ENCODE results near the gene BTN1A1.
A peak's percentile ranks its signal among the peaks of the same experiment; 100 is the strongest.
"Not testable (repeated sequence)": the region's sequence is repeated elsewhere in the genome, so short reads cannot be mapped to it uniquely, and the experiment has no call there.

The BTN1A1 gene, protein sequence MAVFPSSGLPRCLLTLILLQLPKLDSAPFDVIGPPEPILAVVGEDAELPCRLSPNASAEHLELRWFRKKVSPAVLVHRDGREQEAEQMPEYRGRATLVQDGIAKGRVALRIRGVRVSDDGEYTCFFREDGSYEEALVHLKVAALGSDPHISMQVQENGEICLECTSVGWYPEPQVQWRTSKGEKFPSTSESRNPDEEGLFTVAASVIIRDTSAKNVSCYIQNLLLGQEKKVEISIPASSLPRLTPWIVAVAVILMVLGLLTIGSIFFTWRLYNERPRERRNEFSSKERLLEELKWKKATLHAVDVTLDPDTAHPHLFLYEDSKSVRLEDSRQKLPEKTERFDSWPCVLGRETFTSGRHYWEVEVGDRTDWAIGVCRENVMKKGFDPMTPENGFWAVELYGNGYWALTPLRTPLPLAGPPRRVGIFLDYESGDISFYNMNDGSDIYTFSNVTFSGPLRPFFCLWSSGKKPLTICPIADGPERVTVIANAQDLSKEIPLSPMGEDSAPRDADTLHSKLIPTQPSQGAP

DNA sequence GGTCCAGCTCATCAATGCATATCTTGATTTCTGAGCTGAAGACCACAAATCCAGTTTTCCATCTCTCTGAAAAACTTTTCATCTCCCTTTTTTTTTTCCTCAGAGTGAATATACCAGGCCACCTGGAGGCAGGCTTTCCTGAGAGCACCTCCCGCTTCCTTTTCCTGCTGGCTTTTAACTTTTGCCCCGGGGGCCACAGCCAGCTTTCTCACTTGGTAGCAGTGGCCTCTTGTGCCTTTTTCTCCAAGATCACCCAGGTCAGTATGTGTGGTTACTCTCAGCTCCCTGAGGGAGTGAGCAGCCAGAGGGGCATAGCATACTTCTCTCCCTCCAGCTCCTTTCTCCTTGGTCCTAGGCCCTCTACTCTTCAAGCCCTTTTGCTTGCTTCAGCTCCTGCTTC is at the start of gene BTN1A1:
BTN1A1 (plus strand) TSS at position 202 of the 400 bp plus-strand sequence. CDS start 984 bp downstream, outside the sequence.
- no peak for DNase-seq (ENCODE audit: low read depth)

DNA sequence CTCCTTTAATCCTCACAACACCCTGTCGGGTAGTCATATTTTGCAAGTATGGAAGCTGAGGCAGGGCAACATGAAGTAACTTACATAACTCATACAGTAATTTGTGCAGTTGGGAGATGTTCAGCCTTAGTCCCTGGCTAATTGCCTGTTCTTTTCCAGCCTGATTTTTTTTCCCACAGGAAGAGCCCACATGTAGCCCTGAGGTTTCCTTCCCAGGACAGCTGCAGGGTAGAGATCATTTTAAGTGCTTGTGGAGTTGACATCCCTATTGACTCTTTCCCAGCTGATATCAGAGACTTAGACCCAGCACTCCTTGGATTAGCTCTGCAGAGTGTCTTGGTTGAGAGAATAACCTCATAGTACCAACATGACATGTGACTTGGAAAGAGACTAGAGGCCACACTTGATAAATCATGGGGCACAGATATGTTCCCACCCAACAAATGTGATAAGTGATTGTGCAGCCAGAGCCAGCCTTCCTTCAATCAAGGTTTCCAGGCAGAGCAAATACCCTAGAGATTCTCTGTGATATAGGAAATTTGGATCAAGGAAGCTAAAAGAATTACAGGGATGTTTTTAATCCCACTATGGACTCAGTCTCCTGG is 47.4 kb upstream of the BTN1A1 start:
- no peak for DNase-seq (ENCODE audit: low read depth)

DNA sequence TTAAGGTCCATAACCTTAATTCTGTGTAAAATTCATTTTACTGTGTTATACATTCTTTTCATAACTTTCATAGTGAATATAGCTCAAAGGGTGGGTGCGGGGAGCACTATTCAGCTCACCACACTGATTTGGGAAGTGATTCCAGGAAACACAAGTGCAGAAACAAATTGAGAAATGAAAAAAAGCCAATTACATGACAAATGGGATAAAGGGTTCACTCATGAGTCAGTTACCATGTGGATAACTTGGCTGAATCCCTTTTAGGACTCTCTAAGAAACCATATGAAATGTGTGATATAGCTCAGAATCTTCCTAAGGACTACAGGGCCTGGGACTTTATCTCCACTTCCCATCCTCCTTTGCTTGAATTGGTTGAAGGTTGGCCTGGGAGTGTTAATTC is 45.5 kb upstream of the BTN1A1 start:
- no peak for DNase-seq (ENCODE audit: low read depth)

DNA sequence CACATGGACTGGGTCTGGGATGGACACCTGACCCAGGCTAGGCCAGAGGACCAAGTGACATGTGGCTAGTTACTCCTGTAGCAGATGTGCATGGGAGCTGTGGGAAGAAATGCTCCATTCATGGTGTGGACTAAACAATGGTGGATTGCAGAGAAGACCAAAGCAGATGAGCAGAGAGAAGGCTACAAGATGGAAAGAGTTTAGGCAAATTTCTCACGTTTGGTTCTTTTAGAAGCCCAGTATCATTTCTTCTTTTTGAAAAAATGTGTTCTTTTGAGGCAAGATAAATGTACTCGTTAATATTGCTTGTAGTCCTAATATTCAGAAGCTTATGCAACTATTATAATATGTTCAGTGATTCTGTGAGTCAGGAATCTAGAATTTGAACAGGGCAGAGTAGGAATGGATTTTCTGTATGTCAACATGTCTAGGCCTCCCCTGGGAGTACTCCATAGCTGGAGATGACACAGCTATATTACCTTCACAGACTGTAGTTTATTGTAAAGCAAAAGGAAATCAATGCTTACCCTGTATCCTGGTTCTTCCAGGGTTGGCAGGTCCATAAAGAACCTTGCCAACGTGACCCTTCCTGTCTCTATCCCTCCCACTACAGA is 44.6 kb upstream of the BTN1A1 start:
- DNase-seq (ENCODE audit: low read depth) = no peak

DNA sequence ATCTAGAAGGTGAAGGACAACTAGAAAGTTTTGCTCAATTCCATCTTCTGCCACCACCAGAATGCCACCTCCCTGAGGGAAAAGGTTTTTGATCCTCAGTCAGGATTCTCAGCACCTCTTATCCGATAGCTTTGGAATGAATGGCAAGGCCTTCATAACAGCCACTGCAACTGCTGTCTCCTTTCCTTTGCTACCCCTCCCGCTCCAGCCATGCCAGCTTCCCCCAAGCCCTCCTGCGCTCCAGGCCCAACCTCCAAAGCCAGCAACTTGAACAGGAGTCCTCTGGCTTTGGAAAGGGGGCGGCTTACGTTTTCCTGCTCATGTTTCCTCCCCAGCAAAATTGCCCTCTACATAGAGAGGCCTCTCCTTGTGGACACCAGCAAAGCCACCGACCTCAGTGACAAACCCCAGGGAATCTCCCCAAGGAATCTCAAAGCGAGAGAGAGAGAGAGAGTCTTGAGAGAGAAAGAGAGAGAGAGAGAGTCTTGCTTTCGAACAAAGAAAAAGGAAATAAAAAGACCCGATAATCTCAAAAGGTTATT is 42.8 kb upstream of the BTN1A1 start:
- no peak for DNase-seq (ENCODE audit: low read depth)

DNA sequence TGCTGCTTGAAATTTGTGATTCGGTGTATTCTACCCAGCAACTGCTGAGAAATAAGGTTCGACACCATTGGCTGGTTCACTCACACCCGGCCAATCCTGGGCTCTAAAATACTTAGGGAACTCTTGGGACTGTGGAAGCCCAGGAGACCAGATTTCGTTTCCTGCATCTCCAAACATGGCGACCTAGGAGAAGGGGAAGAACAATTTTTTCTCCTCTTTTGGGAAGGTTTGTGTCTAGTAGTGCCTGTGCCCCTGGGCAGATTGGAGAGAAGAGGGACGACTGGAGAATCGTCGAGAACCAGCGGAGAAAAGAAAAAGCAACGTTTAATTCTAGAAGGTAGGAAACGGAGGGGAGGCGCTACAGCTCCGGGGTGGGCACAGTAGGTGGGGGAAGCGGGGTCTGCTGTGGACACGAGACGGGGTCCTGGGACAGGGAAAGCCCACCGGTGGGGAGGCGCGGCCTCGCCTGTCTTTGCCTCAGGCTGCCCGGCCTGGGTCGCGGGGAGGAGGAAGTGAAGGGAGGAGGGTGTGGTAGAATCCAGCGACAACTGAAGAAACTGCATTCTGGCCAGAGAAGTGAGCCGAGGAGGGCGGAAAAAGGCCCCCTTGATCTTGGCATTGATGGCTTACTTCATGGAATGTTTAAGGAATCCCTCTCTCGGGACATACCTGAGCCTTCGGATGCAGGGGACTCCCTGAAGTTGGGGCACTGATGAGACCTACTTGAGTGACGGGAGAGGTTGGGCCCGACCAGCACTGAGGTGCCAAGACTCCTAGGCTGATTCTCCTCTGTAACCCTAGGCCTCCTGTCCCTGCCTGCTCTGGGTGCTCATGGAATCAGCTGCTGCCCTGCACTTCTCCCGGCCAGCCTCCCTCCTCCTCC is 42.1 kb upstream of the BTN1A1 start, which contains the start of gene BTN2A1:
BTN2A1 (plus strand) TSS at position 150 of the 883 bp plus-strand sequence; CDS start at position 832, 682 bp downstream.
- no peak for DNase-seq (ENCODE audit: low read depth)

DNA sequence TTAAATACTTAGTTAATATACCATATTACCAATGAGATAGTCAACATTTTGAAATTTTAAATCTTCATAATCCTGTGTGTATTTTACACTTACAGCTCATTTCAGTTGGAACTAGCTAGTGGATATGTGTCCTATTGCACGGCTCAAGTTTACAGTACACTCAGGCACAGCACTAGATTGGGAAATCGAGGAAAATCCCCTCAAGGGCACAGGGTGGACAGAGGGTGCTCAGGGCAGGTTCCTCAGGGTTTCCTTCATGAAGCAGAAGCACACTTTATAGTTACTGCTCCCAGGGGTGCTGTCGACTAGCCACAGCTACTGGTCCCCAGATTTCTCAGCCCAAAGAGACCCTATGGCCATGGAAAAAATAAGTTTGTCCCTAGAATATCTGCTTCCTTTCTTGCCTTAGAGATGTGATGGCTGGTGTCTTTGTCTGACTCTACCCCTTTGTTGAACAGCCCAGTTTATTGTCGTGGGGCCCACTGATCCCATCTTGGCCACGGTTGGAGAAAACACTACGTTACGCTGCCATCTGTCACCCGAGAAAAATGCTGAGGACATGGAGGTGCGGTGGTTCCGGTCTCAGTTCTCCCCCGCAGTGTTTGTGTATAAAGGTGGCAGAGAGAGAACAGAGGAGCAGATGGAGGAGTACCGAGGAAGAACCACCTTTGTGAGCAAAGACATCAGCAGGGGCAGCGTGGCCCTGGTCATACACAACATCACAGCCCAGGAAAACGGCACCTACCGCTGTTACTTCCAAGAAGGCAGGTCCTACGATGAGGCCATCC is 40.9 kb upstream of the BTN1A1 start:
- DNase-seq (ENCODE audit: low read depth) = no peak

DNA sequence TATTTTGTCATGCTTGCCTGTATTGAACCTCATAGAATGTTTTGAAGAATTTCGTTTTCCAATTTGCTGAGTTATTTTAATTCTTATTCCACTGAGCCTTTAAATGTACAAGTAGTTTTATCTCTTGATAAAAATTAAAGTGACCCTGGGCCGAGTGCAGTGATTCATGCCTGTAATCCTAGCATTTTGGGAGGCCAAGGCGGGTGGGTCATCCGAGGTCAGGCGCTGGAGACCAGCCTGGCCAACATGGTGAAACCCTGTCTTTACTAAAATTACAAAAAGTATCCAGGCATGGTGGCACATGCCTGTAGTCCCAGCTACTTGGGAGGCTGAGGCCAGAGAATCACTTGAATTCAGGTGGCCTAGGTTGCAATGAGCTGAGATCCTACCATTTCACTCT is 38.8 kb upstream of the BTN1A1 start:
- not testable (repeated sequence) for DNase-seq (ENCODE audit: low read depth)

DNA sequence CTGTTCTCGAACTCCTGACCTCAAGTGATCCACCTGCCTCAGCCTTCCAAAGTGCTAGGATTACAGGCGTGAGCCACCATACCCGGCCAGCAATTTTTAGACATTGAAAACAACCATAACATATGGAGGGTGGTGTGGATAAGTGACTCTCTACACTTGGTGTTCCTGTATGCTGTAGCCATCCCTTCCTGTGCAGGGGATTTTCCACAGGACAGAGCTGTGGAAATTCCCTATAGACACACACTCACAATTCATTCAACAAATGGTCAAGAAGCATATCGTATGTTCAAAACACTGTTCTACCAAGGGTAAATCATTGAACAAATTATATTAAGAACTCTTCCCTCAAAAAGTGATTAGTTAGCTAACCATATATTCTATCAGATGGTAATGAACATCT is 36.1 kb upstream of the BTN1A1 start:
- no peak for DNase-seq (ENCODE audit: low read depth)

DNA sequence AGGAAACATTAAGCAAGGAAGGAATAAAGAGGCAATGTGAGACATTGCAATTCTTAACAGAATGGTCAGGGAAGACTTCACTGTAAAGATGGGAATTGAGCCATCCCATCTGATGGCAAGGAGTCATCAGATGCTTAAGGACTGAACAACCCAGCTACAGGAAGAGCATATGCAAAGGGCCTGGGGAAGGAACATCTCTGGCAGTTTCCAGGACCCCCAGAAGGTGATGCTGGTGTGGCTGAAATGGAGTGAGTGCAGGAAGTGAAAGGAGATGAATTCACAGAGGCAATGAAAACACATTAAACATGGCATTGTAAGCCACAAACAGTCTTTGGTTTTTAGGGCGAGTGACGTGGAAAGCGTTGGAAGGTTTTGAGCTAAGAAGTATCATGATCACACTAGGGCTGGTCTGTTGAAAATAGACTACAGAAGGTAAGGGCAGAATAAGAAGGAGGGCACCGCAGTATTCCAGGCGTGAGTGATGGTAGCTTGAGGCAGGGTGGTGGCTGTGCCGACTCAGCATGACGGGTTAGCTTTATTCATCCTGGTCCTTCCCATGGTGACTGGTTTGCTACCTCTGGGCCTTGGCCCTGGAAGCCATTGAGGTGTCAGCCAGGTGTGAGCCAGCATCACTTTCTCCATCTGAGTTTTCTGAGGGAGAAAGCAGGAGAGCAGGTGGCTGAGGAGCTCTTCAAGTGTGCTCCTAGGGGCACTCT is 35.5 kb upstream of the BTN1A1 start:
- DNase-seq (ENCODE audit: low read depth) = no peak

DNA sequence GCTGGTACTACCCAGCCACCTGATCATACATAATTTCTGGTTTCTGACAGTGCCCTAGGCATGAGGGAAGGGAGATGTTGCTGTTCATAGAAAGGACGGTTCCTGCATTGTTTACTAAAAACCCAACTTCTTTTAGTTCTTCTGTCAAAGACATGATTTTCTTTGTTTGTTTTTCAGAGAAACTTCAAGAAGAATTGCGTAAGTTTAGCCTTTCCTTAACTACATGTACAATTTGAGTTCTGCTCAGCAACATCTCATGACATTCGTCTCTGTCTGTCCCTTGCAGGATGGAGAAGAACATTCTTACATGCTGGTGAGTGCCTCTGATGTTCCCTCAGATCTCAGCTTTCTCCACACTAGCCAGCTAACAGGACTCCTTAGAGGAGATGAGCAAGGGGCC is 34.3 kb upstream of the BTN1A1 start:
- no peak for DNase-seq (ENCODE audit: low read depth)

DNA sequence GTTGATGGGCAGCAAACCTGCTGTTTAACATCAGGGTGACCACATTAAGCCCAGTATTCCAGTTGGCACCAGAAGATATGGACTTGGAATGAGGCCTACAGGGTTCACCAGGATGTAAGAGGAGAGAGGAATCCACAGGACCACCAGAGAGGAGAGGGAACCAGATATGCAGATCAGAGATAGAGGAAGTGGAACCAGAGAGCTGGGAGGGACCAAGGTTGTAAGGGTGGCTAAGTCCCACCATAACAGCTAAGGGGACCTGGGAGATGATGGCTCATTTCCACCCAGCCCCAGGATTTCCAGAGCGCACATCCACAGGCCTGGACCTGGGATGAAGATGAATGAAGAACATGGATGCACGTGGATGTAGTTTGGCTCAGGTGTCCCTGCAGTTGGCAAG is 31.3 kb upstream of the BTN1A1 start:
- no peak for DNase-seq (ENCODE audit: low read depth)

DNA sequence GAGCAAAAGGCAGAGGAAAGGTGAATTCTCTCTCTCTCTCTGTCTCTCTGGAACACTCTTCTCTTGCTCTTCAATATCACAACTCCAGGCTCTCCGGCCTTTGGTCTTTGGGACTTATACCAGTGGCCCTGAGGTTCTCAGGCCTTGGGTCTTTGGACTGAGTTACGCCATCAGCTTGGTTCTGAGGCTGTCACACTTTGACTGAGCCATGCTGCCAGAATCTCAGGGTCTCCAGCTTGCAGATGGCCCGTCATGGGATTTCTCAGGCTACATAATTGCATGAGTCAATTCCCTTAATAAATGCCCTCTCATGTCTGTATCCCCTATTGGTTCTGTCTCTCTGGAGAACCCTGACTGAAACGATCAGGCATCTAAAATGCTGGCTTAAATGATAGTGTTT is 29.5 kb upstream of the BTN1A1 start:
- no peak for DNase-seq (ENCODE audit: low read depth)

DNA sequence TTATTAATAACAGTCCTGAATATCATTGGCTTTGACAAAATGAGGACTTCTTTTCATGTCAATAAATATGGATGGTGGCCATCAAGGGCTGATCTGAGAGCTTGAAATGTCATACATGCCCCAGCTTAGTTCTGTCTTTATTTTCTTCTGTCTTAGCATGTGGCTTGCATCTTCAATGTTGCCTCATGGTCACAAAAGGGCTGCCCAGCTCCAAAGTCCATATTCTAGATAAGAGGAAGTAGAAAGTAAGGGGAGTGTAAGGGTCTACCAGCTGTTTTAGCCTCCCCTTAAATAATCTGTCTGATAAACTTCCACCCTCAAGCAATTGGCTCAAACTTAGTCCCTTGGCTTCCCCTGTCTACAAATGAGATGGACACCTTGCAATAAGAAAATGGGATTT is 28.1 kb upstream of the BTN1A1 start:
- no peak for DNase-seq (ENCODE audit: low read depth)

DNA sequence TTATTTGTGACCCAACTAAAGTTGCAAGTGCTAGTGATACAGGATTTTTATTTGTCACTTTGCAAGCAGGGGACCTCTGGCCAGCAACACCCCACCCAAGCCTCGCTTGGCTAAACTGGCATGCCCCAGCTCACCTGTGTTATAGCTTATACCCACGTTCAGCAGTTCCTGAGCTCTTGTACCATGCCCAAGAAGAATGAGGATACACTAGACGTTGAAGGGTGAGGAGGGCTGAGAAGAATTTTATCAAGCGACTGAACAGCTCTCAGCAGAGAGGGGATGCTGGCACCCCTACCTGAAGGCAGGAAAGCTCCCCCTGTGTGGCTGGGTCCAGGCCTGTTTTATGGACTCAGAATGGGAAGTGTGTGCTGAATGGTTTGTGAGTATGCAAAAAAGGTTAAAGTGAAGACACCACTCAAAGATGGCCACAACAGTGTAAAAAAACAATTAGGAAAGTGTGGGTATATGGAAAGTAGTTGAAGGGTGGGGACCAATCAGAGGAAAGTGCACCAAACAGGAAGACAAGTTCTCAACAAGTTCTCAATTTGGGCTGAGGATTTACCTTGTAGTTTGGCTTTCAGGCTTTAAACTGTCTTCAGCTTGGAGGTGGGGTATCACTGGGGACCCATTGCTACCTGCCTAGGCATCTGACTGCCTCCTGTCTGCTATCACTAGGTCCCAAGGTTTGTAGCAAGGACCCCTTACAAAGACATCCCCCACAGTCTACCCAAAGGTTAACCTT is 27.4 kb upstream of the BTN1A1 start:
- no peak for DNase-seq (ENCODE audit: low read depth)

DNA sequence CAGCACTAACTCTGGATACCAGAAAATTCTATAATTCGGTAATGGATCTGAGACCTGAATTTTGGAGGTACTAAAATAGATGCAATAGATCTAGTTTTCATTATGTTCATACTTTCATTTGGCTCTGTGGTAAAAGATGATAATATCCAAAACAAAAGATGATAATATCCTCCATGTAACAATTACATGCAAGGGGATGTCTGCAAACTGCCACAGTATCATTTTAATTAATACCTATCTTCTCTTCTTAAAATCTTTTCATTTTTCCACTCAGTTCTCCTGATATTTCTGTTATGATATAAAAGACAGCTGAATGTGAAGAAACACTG is 26.7 kb upstream of the BTN1A1 start:
- no peak for DNase-seq (ENCODE audit: low read depth)

DNA sequence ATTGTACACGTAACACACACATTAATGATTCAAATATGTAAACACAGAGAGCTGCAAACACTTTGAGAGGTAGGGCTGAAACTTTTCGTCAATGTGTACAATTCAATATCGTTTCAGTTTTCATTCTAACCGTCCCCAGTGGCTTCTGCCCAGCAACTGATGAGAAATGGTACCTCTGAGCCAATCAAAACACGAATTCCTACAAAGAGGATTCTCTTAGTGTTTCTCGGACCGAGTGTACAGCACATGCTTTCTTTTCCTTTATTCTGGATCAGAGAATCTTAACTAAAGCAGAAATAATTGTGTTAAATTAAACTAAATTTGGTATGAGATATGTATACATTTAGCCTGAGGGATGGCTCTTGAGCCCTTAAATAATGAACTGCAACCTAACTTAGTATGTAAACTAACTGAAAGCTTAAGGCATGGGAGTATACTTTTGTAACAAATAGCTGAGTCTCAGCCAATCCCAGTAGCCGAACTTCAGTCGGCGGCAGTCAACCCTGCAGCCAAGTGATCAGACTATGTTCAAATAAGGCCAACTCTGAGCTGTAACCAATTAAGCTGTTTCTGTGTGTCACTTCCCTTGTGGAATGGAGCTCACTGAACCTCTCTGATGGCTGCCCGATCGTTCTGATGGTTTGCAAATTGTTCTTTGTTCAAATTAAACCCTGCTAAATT is 26.2 kb upstream of the BTN1A1 start:
- peak; percentile 17 for DNase-seq (ENCODE audit: low read depth)

DNA sequence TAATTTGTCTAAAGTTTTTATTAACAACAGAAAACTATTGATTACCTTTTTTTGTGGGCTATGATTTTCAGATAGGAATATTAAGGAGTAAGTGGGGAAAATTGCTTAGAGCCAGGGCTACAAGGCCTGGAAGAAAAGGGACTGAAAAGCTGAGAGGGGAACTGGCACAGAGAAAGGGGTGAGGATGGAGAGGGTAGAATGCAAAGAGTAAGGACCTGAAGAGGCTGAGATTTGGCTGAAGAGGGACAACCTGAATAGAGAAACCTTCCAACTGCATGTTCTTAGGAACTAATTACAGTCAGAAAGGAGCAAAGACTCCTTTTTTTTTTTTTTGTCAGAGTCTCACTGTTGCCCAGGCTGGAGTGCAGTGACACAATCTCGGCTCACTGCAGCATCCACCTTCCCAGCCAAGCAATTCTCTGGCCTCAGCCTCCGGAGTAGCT is 25.6 kb upstream of the BTN1A1 start:
- no peak for DNase-seq (ENCODE audit: low read depth)
